ENCODE measurements around the gene ISX. TPM values are rescaled to one million over a fixed set of nuclear protein-coding genes. Genes with fewer than 3 reads are reported as not detected.
"Not testable (repeated sequence)": the region's sequence is repeated elsewhere in the genome, so short reads cannot be mapped to it uniquely, and the experiment has no call there.

The ISX gene
- total and polyA plus RNA-seq, 2 experiments from 2014 or later = not detected

DNA sequence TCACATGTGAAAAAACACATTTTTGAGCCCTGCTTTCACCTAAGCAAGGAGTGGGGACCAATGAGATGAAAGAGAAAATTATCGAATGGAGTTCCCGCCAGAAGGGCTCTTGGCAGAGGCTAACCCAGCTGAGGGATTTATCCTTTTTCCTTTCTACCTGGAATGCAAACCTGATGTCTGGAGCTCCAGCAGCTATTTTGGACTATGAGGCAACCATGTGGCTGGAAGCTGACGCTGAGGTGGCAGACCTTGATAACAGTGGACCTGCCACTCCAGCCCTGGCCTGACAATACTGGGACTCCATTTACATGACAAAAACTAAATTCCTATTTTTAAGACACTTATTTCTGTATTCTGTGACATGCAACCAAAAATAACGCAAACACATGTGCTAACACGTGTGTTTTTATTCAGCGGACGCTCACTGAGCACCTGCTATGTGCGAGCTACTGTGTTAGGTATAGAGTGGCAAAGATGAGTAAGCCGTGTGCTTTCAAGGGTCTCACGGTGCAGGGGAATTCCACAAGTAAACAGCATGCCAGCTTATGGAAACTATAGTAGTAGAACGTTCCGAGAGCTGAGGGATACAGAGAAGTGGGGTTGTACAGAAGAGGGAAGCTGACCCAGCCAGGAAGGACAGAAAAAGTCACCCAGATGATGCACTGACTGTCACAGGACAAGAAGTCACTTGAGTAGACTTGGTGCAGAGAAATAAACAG lies 19.1 kb upstream of the ISX start:
- in situ Hi-C loops (cut with MboI) = loop anchor here (10.0 kb wide), 1 partner anchor 62 kb away; no protein-coding TSS in a partner anchor
- no peaks in the 10 kb centered on the region for H3K27me3 ChIP-seq (replicated peaks; ENCODE audit: insufficient read depth)

DNA sequence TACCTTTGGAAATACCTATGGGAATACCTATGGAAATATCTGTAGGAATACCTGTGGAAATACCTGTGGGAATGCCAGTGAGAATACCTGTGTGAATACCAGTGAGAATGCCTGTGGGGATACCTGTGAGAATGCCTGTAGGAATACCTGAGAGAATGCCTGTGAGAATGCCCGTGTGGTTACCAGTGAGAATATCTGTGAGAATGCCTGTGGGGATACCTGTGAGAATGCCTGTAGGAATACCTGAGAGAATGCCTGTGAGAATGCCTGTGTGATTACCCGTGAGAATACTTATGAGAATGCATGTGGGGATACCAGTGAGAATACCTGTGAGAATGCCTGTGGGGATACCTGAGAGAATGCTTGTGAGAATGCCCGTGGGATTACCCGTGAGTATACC lies 15.9 kb upstream of the ISX start:
- in situ Hi-C loops (cut with MboI); H3K27me3 ChIP-seq (replicated peaks; ENCODE audit: insufficient read depth); H3K27ac ChIP-seq; H3K4me3 ChIP-seq; H2AFZ ChIP-seq; H4K20me1 ChIP-seq (ENCODE audit: insufficient read depth); H3K79me2 ChIP-seq (ENCODE audit: insufficient read depth); DNase-seq; H3K36me3 ChIP-seq (ENCODE audit: low read depth); H3K9me2 ChIP-seq (ENCODE audit: insufficient read depth); H3F3A ChIP-seq (ENCODE audit: insufficient read depth); H3K4me1 ChIP-seq (ENCODE audit: insufficient read depth); H3K4me2 ChIP-seq (ENCODE audit: unreplicated experiment); H3K9ac ChIP-seq; H3K9me3 ChIP-seq (ENCODE audit: low read depth): not testable (repeated sequence)
- 72 to 76% methylated on average over 4 of the region's 4 CpGs for WGBS, 2 experiments (ENCODE audit: low coverage in 1 of 2, low lambda C conversion rate in 2 of 2, missing lambda C conversion rate in 2 of 2)

More for the DNA sequence above, 19.1 kb upstream of the ISX start:
- no peaks in the 10 kb centered on the region for H3K36me3 ChIP-seq (ENCODE audit: low read depth)
- no peaks in the 10 kb centered on the region for H3K9me2 ChIP-seq (ENCODE audit: insufficient read depth)
- no peak for DNase-seq
- no peaks in the 10 kb centered on the region for H3K4me1 ChIP-seq (ENCODE audit: insufficient read depth)
- no peaks in the 10 kb centered on the region for H3F3A ChIP-seq (ENCODE audit: insufficient read depth)
- TF ChIP-seq EZH2 (IDR thresholded peaks at IDR 0.05; ENCODE audit: insufficient read depth, poor library complexity, severe bottlenecking) (no peak), EZH2phosphoT487 (IDR thresholded peaks at IDR 0.05; ENCODE audit: insufficient read depth, low read depth) (no peak)
- no peaks in the 10 kb centered on the region for H3K9me3 ChIP-seq (ENCODE audit: low read depth)
- no peak overlapping the region for H2AFZ ChIP-seq
- WGBS, 2 experiments (ENCODE audit: low coverage in 1 of 2, low lambda C conversion rate in 2 of 2, missing lambda C conversion rate in 2 of 2) = 47 to 51% methylated on average over 12 of the region's 12 CpGs
- H4K20me1 ChIP-seq (ENCODE audit: insufficient read depth) = no peaks in the 10 kb centered on the region
- H3K79me2 ChIP-seq (ENCODE audit: insufficient read depth) = no peaks in the 10 kb centered on the region
- no peak overlapping the region for H3K9ac ChIP-seq
- H3K4me3 ChIP-seq = no peak overlapping the region
- no peak overlapping the region for H3K4me2 ChIP-seq (ENCODE audit: unreplicated experiment)
- H3K27ac ChIP-seq = no peak overlapping the region

DNA sequence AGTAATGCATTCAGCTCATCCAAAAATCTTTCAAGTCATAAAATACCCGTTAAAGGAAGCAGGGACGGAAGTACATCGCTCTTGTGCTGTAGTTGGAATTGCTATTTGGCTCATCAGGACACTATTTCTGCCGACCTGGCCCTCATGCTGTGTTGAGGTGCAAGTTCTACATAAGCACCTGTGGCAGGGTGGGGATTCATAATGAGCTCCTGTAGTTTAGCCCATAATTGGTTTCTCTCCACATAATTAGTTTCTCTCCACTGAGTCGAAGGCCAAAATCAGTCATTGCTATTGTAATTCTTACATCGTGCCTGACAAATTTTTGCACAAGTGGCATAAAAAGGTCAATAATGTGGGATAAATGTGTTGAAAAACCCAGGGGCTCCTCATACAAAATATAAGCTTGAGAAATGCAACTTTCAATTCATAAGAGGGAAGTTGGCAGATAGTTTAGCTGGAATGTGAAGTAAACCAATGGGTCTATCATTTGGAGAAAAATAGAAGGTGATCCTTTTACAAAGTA lies 14.9 kb upstream of the ISX start:
- Histone ChIP-seq H3K9ac (no peak overlapping the region), H3K4me3 (no peak overlapping the region), H3K4me2 (ENCODE audit: unreplicated experiment) (no peak overlapping the region), H2AFZ (no peak overlapping the region), H3K79me2 (ENCODE audit: insufficient read depth) (no peaks in the 10 kb centered on the region), H4K20me1 (ENCODE audit: insufficient read depth) (no peaks in the 10 kb centered on the region), H3K4me1 (ENCODE audit: insufficient read depth) (no peaks in the 10 kb centered on the region), H3K27ac (no peak overlapping the region), H3K27me3 (replicated peaks; ENCODE audit: insufficient read depth) (no peaks in the 10 kb centered on the region), H3K9me3 (ENCODE audit: low read depth) (no peaks in the 10 kb centered on the region), H3F3A (ENCODE audit: insufficient read depth) (no peaks in the 10 kb centered on the region), H3K9me2 (ENCODE audit: insufficient read depth) (no peaks in the 10 kb centered on the region), H3K36me3 (ENCODE audit: low read depth) (no peaks in the 10 kb centered on the region)
- in situ Hi-C loops (cut with MboI) = no loop called here
- TF ChIP-seq EZH2 (IDR thresholded peaks at IDR 0.05; ENCODE audit: insufficient read depth, poor library complexity, severe bottlenecking) (no peak), EZH2phosphoT487 (IDR thresholded peaks at IDR 0.05; ENCODE audit: insufficient read depth, low read depth) (no peak)
- 32 to 45% methylated on average over 6 of the region's 6 CpGs for WGBS, 2 experiments (ENCODE audit: low coverage in 1 of 2, low lambda C conversion rate in 2 of 2, missing lambda C conversion rate in 2 of 2)
- DNase-seq = no peak

DNA sequence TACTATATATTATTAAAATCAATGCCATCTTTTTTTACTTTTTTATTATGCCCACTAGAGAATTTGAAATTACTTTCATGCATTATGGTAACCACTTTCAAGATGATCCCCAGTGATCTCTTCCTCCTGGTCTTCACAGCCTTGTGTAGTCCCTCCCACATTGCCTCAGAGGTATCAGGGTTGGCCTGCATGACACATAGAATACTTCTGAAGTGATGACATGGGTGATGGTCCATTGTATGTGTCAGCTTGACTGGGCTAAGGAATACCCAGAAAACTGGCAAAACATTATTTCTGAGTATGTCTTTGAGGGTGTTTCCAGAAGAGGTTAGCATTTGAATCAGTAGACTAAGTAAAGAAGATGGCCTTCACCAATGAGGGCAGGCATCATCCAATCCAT lies 14.2 kb upstream of the ISX start:
- no peaks in the 10 kb centered on the region for H4K20me1 ChIP-seq (ENCODE audit: insufficient read depth)
- no peaks in the 10 kb centered on the region for H3K36me3 ChIP-seq (ENCODE audit: low read depth)
- no peaks in the 10 kb centered on the region for H3K4me1 ChIP-seq (ENCODE audit: insufficient read depth)
- H3F3A ChIP-seq (ENCODE audit: insufficient read depth) = no peaks in the 10 kb centered on the region
- no peaks in the 10 kb centered on the region for H3K9me3 ChIP-seq (ENCODE audit: low read depth)
- no peaks in the 10 kb centered on the region for H3K27me3 ChIP-seq (replicated peaks; ENCODE audit: insufficient read depth)
- TF ChIP-seq EZH2phosphoT487 (IDR thresholded peaks at IDR 0.05; ENCODE audit: insufficient read depth, low read depth) (no peak), EZH2 (IDR thresholded peaks at IDR 0.05; ENCODE audit: insufficient read depth, poor library complexity, severe bottlenecking) (no peak)
- no peaks in the 10 kb centered on the region for H3K9me2 ChIP-seq (ENCODE audit: insufficient read depth)
- H2AFZ ChIP-seq = no peak overlapping the region
- no peak overlapping the region for H3K9ac ChIP-seq
- DNase-seq = no peak
- no peaks in the 10 kb centered on the region for H3K79me2 ChIP-seq (ENCODE audit: insufficient read depth)
- H3K27ac ChIP-seq = no peak overlapping the region
- H3K4me2 ChIP-seq (ENCODE audit: unreplicated experiment) = no peak overlapping the region
- in situ Hi-C loops (cut with MboI) = no loop called here
- H3K4me3 ChIP-seq = no peak overlapping the region
